ENCODE results near the gene SMIM35. TPM values are rescaled to one million over a fixed set of nuclear protein-coding genes. Genes with fewer than 3 reads are reported as not detected.

Gene SMIM35
- total and polyA plus RNA-seq, 2 of the 13 experiments (the other 11 are each of a cell fraction or from before 2014, with no cell fraction given): not detected

- DNase-seq (ENCODE audit: low spot score) (no peak), ATAC-seq (no peak), FAIRE-seq (no peak)
- no TSS peak for BruUV-seq (replicated peaks)
- H3K9ac ChIP-seq (ENCODE audit: insufficient read depth, low read depth, low read length): no peak overlapping the region
- CTCF ChIA-PET (ENCODE audit: low intra/inter-chr PET ratio, low total read pairs): no interaction called here
- no peaks in the 10 kb centered on the region for H3K9me3 ChIP-seq (ENCODE audit: low read length)
- peaks cover 15% of the 10 kb centered on the region for H3K4me1 ChIP-seq (ENCODE audit: insufficient read depth, low read length)
- TF ChIP-seq, protein P1, sequence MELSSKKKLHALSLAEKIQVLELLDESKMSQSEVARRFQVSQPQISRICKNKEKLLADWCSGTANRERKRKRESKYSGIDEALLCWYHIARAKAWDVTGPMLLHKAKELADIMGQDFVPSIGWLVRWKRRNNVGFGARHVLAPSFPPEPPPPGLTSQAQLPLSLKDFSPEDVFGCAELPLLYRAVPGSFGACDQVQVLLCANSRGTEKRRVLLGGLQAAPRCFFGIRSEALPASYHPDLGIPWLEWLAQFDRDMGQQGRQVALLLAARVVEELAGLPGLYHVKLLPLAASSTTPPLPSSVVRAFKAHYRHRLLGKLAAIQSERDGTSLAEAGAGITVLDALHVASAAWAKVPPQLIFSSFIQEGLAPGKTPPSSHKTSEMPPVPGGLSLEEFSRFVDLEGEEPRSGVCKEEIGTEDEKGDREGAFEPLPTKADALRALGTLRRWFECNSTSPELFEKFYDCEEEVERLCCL (CRISPR knock-in tag; IDR thresholded peaks at IDR 0.05; ENCODE audit: borderline replicate concordance): no peak
- TF ChIP-seq, protein P2, sequence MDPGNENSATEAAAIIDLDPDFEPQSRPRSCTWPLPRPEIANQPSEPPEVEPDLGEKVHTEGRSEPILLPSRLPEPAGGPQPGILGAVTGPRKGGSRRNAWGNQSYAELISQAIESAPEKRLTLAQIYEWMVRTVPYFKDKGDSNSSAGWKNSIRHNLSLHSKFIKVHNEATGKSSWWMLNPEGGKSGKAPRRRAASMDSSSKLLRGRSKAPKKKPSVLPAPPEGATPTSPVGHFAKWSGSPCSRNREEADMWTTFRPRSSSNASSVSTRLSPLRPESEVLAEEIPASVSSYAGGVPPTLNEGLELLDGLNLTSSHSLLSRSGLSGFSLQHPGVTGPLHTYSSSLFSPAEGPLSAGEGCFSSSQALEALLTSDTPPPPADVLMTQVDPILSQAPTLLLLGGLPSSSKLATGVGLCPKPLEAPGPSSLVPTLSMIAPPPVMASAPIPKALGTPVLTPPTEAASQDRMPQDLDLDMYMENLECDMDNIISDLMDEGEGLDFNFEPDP (CRISPR knock-in tag; conservative IDR thresholded peaks at IDR 0.05): no peak
- TF ChIP-seq ZNF703 (CRISPR knock-in tag; IDR thresholded peaks at IDR 0.05; ENCODE audit: borderline replicate concordance): no peak
- no peak for TF ChIP-seq HMG20A (CRISPR knock-in tag; IDR thresholded peaks at IDR 0.05; ENCODE audit: borderline replicate concordance)
- no peak for TF ChIP-seq IRF2 (CRISPR knock-in tag; IDR thresholded peaks at IDR 0.05)
- TF ChIP-seq, protein P3, sequence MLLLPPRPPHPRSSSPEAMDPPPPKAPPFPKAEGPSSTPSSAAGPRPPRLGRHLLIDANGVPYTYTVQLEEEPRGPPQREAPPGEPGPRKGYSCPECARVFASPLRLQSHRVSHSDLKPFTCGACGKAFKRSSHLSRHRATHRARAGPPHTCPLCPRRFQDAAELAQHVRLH (CRISPR knock-in tag; IDR thresholded peaks at IDR 0.05; ENCODE audit: borderline replicate concordance, low read depth): no peak
- TF ChIP-seq, protein P4, sequence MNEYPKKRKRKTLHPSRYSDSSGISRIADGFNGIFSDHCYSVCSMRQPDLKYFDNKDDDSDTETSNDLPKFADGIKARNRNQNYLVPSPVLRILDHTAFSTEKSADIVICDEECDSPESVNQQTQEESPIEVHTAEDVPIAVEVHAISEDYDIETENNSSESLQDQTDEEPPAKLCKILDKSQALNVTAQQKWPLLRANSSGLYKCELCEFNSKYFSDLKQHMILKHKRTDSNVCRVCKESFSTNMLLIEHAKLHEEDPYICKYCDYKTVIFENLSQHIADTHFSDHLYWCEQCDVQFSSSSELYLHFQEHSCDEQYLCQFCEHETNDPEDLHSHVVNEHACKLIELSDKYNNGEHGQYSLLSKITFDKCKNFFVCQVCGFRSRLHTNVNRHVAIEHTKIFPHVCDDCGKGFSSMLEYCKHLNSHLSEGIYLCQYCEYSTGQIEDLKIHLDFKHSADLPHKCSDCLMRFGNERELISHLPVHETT (CRISPR knock-in tag; conservative IDR thresholded peaks at IDR 0.05): no peak
- no peak for TF ChIP-seq POLR2G (IDR thresholded peaks at IDR 0.05; ENCODE audit: low read depth, low read length)
- no peak for TF ChIP-seq ZFP90 (CRISPR knock-in tag; IDR thresholded peaks at IDR 0.05; ENCODE audit: borderline replicate concordance)
- TF ChIP-seq HMGA1 (CRISPR knock-in tag; conservative IDR thresholded peaks at IDR 0.05): no peak
- TF ChIP-seq ZBTB21 (CRISPR knock-in tag; IDR thresholded peaks at IDR 0.05): no peak
- no peak for TF ChIP-seq KLF13 (CRISPR knock-in tag; IDR thresholded peaks at IDR 0.05)
- no peak for TF ChIP-seq NFIB (CRISPR knock-in tag; IDR thresholded peaks at IDR 0.05; ENCODE audit: borderline replicate concordance)
- TF ChIP-seq, protein P5, sequence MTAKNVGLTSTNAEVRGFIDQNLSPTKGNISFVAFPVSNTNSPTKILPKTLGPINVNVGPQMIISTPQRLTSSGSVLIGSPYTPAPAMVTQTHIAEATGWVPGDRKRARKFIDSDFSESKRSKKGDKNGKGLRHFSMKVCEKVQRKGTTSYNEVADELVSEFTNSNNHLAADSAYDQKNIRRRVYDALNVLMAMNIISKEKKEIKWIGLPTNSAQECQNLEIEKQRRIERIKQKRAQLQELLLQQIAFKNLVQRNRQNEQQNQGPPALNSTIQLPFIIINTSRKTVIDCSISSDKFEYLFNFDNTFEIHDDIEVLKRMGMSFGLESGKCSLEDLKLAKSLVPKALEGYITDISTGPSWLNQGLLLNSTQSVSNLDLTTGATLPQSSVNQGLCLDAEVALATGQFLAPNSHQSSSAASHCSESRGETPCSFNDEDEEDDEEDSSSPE (CRISPR knock-in tag; IDR thresholded peaks at IDR 0.05): no peak
- TF ChIP-seq XRCC5 (optimal IDR thresholded peaks at IDR 0.05; ENCODE audit: low read length): no peak
- H3K27me3 ChIP-seq (ENCODE audit: control insufficient read depth in 1 of 2, insufficient read depth in 2 of 2, low read length in 2 of 2): peaks cover 5 to 25% of the 10 kb centered on the region in 2 experiments; a peak in 3 of 5 replicates
- 43% methylated on average over 4 of the region's 5 CpGs for WGBS (ENCODE audit: low lambda C conversion rate)
- H3K79me2 ChIP-seq (ENCODE audit: insufficient read depth, low read length): no peaks in the 10 kb centered on the region
- no peak overlapping the region for H3K4me3 ChIP-seq (replicated peaks in 1 of 3; ENCODE audit: insufficient read depth in 1 of 3, low read depth in 2 of 3, low read length in 3 of 3)
- no peaks in the 10 kb centered on the region for H3K36me3 ChIP-seq (replicated peaks in 1 of 2; ENCODE audit: control insufficient read depth in 1 of 2, insufficient read depth in 2 of 2, low read length in 2 of 2)
- no peak overlapping the region for H3K27ac ChIP-seq (ENCODE audit: extremely low read length, insufficient read depth, low read length)
- no peaks in the 10 kb centered on the region for H4K20me1 ChIP-seq (ENCODE audit: insufficient read depth, low read length)
- H2AFZ ChIP-seq (ENCODE audit: low read length): no peak overlapping the region
- intact Hi-C loops (cut with micrococcal nuclease; ENCODE audit: unreplicated experiment): no loop called here
- no peak overlapping the region for H3K4me2 ChIP-seq (ENCODE audit: low read depth, low read length)
- POLR2A ChIA-PET: no interaction called here
- in situ Hi-C loops (cut with HindIII; ENCODE audit: extremely low pct_ligation_motif_present, low pct_unique_long_range_greater_than_20kb): no loop called here
Observed at GRCh38 chr11:118007040-118007439, 79.7 kb downstream of the SMIM35 start.
